Muscle layer of colon (tissue), 2 donors: Measurements from ENCODE around the gene ZSWIM6.

Source experiments
- H3K27ac ChIP-seq: one replicate; pipeline ENCODE4 v1.7.0; 2013; ENCODE audit warnings: low read depth, mild to moderate bottlenecking, low read length, moderate library complexity
- H3K27me3 ChIP-seq, 2 donors: one replicate each; pipeline ENCODE4 v1.7.0; 2013; ENCODE audit warnings: low read length in 2 of 2, mild to moderate bottlenecking in 2 of 2; ENCODE audit not compliant: insufficient read depth in 2 of 2, control insufficient read depth in 1 of 2
- H3K36me3 ChIP-seq: one replicate; pipeline ENCODE4 v1.7.0; 2013; ENCODE audit warnings: mild to moderate bottlenecking, low read length; ENCODE audit not compliant: insufficient read depth
- H3K4me1 ChIP-seq: one replicate; pipeline ENCODE4 v1.7.0; 2013; ENCODE audit warnings: mild to moderate bottlenecking, low read length; ENCODE audit not compliant: insufficient read depth
- H3K4me3 ChIP-seq, 2 donors: one replicate each; pipeline ENCODE4 v1.7.0; 2013; ENCODE audit warnings: low read length in 2 of 2, low read depth in 1 of 2, mild to moderate bottlenecking in 1 of 2, moderate library complexity in 1 of 2
- H3K9ac ChIP-seq: one replicate; pipeline ENCODE4 v1.7.0; 2013; ENCODE audit warnings: low read length
- H3K9me3 ChIP-seq: one replicate; pipeline ENCODE4 v1.7.0; 2013; ENCODE audit warnings: mild to moderate bottlenecking, low read length
- donor health status: abdominal sarcoma.
- donor health status: Adenocarcinoma of cecum.

The ZSWIM6 gene

DNA sequence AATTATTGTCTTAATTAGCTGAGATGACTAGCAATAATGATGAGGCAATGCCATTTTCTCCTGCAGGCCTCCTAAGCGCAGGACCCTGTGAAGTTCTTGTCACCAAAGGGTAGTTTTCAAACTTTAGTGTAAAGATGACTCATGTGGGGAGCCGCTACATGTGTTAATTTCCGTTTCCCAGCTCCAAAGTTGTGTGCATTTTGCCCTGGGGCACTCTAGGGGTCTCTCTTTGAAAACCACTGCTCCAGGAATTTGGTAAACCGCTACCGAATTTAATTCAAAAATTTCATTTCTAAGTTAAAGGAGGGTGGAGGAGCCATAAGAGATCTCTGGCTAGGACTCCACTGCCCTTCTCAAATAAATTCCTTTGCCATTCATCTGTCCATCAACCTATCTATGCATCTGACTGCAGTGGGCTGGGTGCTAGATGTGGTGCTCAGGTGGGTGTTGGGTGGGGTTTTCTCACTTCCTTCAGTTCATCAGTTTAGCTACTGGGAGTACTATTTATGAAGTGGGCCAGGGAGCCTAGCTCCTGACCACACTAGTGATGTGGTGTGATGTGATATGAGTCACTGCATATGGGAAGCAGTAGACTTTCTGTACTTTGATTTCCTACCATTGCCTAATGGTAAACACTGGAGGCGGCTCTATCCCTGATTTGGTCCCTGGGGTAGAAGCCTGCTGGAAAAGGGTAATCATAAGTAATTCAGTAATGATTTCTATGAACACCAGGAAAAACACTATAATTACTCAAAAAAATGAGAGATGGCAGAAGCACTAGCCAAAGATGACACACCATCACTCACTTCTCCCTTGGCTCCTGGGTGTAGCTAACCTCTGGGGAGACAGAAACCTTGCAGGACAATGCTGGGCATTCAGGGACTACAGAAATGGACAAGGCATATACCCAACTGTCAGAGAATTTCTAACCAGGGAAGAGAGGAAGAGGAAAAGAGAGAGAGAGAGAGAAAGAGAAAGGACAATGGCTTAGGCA lies 4.0 kb upstream of the ZSWIM6 start:
- peaks cover 25% of the 10 kb centered on the region for H3K4me1 ChIP-seq
- H3K9me3 ChIP-seq = no peaks in the 10 kb centered on the region
- no peak overlapping the region for H3K27ac ChIP-seq
- no peak overlapping the region for H3K4me3 ChIP-seq
- H3K36me3 ChIP-seq = no peaks in the 10 kb centered on the region
- no peaks in the 10 kb centered on the region for H3K27me3 ChIP-seq
- H3K9ac ChIP-seq = no peak overlapping the region

DNA sequence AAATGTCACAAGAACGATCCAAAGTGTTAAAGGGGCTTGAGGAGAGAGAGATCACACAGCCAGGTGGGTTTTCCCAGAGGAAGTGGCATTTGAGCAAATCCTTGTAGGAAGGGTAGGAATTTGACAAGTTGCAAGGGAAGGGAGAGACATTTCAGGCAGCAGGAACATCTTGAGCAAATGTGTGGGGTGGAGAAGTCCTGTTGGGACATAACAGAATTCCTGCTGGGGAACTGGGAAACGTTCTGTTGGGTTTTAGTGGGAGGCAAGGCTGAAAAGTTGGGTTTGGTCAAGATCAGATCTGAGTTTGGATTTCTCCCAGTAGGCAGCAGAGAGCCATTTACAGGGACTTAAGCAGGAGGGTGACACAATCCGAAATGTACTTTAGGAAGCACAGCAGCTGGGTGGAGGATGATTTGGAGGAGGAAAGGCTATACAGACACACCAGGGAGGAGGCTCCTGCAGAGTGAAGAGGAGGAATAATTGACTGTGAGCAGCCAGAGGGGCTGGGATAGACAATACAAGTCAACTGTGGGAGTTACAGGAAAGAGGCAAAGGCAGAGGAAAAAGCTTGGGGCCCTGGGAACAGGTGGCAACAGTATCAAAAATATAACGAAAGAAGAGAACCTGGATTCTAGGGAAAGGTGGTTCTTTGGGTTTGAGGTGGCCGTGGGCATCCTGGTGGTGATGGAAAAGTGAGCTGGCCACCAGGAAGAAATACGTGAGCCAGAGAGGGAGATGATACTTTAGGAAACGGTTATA lies 3.1 kb upstream of the ZSWIM6 start:
- Histone ChIP-seq H3K27me3 (no peaks in the 10 kb centered on the region), H3K36me3 (no peaks in the 10 kb centered on the region), H3K4me3 (peak overlapping the region in 1 of 2 donors; percentile 89), H3K27ac (peak overlapping the region; percentile 95), H3K9ac (no peak overlapping the region), H3K4me1 (peaks cover 19% of the 10 kb centered on the region), H3K9me3 (no peaks in the 10 kb centered on the region)

GRCh38 chr5:61329550-61330128 lies 2.4 kb upstream of the ZSWIM6 start:
- Histone ChIP-seq H3K4me1 (peaks cover 22% of the 10 kb centered on the region), H3K9ac (peak overlapping the region; percentile 92), H3K4me3 (peak overlapping the region in 1 of 2 donors; percentile 89), H3K36me3 (no peaks in the 10 kb centered on the region), H3K27ac (peak overlapping the region; percentile 95), H3K27me3 (no peaks in the 10 kb centered on the region), H3K9me3 (no peaks in the 10 kb centered on the region)

- Histone ChIP-seq H3K36me3 (no peaks in the 10 kb centered on the region), H3K9ac (peak overlapping the region; percentile 92), H3K4me3 (peak overlapping the region; percentile 84 to 89), H3K27me3 (no peaks in the 10 kb centered on the region), H3K4me1 (peaks cover 30% of the 10 kb centered on the region), H3K9me3 (no peaks in the 10 kb centered on the region), H3K27ac (peak overlapping the region; percentile 95)
These were observed 1.7 kb upstream of the ZSWIM6 start for GRCh38 chr5:61330341-61330844.

- H3K4me3 ChIP-seq = peak overlapping the region; percentile 84 to 89
- peaks cover 32% of the 10 kb centered on the region for H3K4me1 ChIP-seq
- H3K36me3 ChIP-seq = no peaks in the 10 kb centered on the region
- H3K27me3 ChIP-seq = no peaks in the 10 kb centered on the region
- H3K9me3 ChIP-seq = no peaks in the 10 kb centered on the region
- H3K9ac ChIP-seq = peak overlapping the region; percentile 92
- peak overlapping the region; percentile 95 for H3K27ac ChIP-seq
These were observed 1.1 kb upstream of the ZSWIM6 start for GRCh38 chr5:61330845-61331406.

- Histone ChIP-seq H3K4me3 (peak overlapping the region in 1 of 2 donors; percentile 60), H3K9ac (no peak overlapping the region), H3K27me3 (no peaks in the 10 kb centered on the region), H3K4me1 (peaks cover 32% of the 10 kb centered on the region), H3K9me3 (no peaks in the 10 kb centered on the region), H3K36me3 (no peaks in the 10 kb centered on the region), H3K27ac (no peak overlapping the region)
These were observed 296 bp downstream of the ZSWIM6 start for GRCh38 chr5:61332358-61332749.

GRCh38 chr5:61332851-61333320 lies 828 bp downstream of the ZSWIM6 start:
- peak overlapping the region; percentile 95 for H3K27ac ChIP-seq
- no peak overlapping the region for H3K9ac ChIP-seq
- H3K36me3 ChIP-seq = no peaks in the 10 kb centered on the region
- no peaks in the 10 kb centered on the region for H3K9me3 ChIP-seq
- peak overlapping the region; percentile 86 to 91 for H3K4me3 ChIP-seq
- H3K27me3 ChIP-seq = no peaks in the 10 kb centered on the region
- peaks cover 32% of the 10 kb centered on the region for H3K4me1 ChIP-seq

GRCh38 chr5:61333321-61333953 lies 1.4 kb downstream of the ZSWIM6 start:
- H3K27ac ChIP-seq = peak overlapping the region; percentile 95
- H3K4me3 ChIP-seq = peak overlapping the region; percentile 86 to 91
- H3K4me1 ChIP-seq = peaks cover 29% of the 10 kb centered on the region
- H3K9me3 ChIP-seq = no peaks in the 10 kb centered on the region
- peak overlapping the region; percentile 58 for H3K9ac ChIP-seq
- no peaks in the 10 kb centered on the region for H3K36me3 ChIP-seq
- no peaks in the 10 kb centered on the region for H3K27me3 ChIP-seq

DNA sequence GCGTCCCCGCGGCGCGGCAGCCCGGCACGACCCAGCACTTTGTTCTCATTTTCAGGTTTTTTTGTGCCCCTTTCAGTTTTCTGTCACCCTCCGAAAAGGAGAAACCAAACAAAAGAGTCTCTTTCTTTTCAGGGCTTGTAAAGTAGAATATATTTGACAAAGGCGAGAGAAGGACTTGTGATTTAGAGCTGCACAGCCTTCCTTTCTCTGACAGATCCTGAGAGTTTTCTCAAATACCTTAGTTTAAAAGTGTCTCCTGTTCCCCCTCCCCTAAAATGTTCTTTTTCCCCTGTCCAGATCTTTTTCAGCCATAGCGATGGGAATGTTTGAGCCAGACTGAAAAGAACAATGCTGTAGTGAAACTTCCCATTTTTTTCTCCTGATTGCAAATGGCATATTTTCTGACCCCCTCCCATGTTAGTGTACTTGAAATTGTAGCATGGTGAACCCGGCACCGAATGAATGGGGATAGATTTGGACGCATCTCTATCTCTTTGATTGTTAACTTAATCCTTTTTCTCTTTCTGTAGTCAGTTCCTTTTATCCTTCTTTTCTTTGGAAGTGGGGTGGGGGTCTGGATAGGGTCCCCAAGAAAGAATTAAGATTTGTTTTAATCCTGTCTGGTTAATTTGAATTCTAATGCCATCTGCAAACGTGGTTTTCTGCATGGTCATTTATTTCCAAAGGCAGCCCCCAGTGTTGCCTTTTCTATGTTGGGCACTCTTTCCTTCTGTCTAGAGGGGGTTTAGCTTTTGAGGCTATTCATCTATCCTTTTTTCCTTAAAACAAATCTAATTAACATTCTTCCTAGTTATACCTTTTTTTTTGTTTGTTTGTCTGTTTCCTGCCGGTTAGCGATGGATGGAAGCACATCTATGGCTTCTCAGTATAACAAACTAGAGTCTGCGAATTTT lies 2.2 kb downstream of the ZSWIM6 start:
- peaks cover 21% of the 10 kb centered on the region for H3K4me1 ChIP-seq
- peak overlapping the region; percentile 95 for H3K27ac ChIP-seq
- peak overlapping the region; percentile 58 for H3K9ac ChIP-seq
- no peaks in the 10 kb centered on the region for H3K27me3 ChIP-seq
- no peaks in the 10 kb centered on the region for H3K36me3 ChIP-seq
- no peaks in the 10 kb centered on the region for H3K9me3 ChIP-seq
- peak overlapping the region; percentile 86 to 91 for H3K4me3 ChIP-seq
